Posterior cingulate gyrus (tissue), 11 donors: ENCODE results near the gene MUC4.
A peak's percentile ranks its signal among the peaks of the same experiment; 100 is the strongest.
"Not testable (repeated sequence)": the region's sequence is repeated elsewhere in the genome, so short reads cannot be mapped to it uniquely, and the experiment has no call there.

Experiments used
- DNase-seq, 10 donors: peaks; one replicate each; pipeline versions ENCODE4 v3.0.0 to v3.0.0-alpha.2; 2020 to 2021; ENCODE audit warnings: mixed read lengths in 3 of 10
- intact Hi-C: fragments of 100-400 bp; cut with DNase I; formaldehyde crosslinking; loops from one replicate; pipeline ENCODE4 v1.15.1; 2023

Gene MUC4

GRCh38 chr3:195836476-195837135 lies 24.9 kb upstream of the MUC4 start:
- intact Hi-C loops, result no loop called here
- DNase-seq, result peak in 2 of 10 donors; percentile 54 to 76

- DNase-seq, result peak in 2 of 10 donors; percentile 46 to 75
- intact Hi-C loops, result no loop called here
Observed at GRCh38 chr3:195835791-195836190, 24.1 kb upstream of the MUC4 start.

- peak in 2 of 10 donors; percentile 33 to 68 for DNase-seq
- intact Hi-C loops, result no loop called here
Observed at GRCh38 chr3:195834675-195835583, 23.2 kb upstream of the MUC4 start.

GRCh38 chr3:195829897-195830254 lies 18.1 kb upstream of the MUC4 start:
- peak in 2 of 10 donors; percentile 66 for DNase-seq
- intact Hi-C loops, result no loop called here

- intact Hi-C loops, result no loop called here
- DNase-seq, result no peak
Observed at GRCh38 chr3:195828762-195829161, 17.0 kb upstream of the MUC4 start.

- DNase-seq, result peak in 1 of 10 donors; percentile 58
- intact Hi-C loops, result no loop called here
Observed at GRCh38 chr3:195825857-195826804, 14.4 kb upstream of the MUC4 start.

GRCh38 chr3:195825191-195825588 lies 13.5 kb upstream of the MUC4 start:
- no peak for DNase-seq
- intact Hi-C loops, result no loop called here

GRCh38 chr3:195824425-195825190 lies 12.9 kb upstream of the MUC4 start:
- DNase-seq, intact Hi-C loops: not testable (repeated sequence)

GRCh38 chr3:195823999-195824398 lies 12.3 kb upstream of the MUC4 start:
- DNase-seq, result peak in 1 of 10 donors; percentile 63
- intact Hi-C loops, result no loop called here

- DNase-seq, result peak in 1 of 10 donors; percentile 57
- intact Hi-C loops, result no loop called here
Observed at GRCh38 chr3:195823280-195823679, 11.6 kb upstream of the MUC4 start.

- DNase-seq, result peak in 1 of 10 donors; percentile 7
- intact Hi-C loops, result no loop called here
Observed at GRCh38 chr3:195822131-195822696, 10.5 kb upstream of the MUC4 start.

- intact Hi-C loops, result no loop called here
- peak in 3 of 10 donors; percentile 49 to 68 (median 52) for DNase-seq
Observed at GRCh38 chr3:195821403-195822130, 9.8 kb upstream of the MUC4 start.

GRCh38 chr3:195820901-195821300 lies 9.2 kb upstream of the MUC4 start:
- DNase-seq, result peak in 1 of 10 donors; percentile 35
- intact Hi-C loops, result no loop called here

- intact Hi-C loops, result no loop called here
- peak in 3 of 10 donors; percentile 7 to 56 (median 34) for DNase-seq
Observed at GRCh38 chr3:195820186-195820585, 8.5 kb upstream of the MUC4 start.

- peak in 3 of 10 donors; percentile 50 to 78 (median 76) for DNase-seq
Observed at GRCh38 chr3:195818301-195818700, 6.6 kb upstream of the MUC4 start.

GRCh38 chr3:195817578-195818135 lies 5.9 kb upstream of the MUC4 start:
- DNase-seq, result peak in 3 of 10 donors; percentile 16 to 57 (median 57)
- intact Hi-C loops, result no loop called here

More at GRCh38 chr3:195818301-195818700, 6.6 kb upstream of the MUC4 start:
- intact Hi-C loops, result no loop called here

- DNase-seq, result peak in 3 of 10 donors; percentile 47 to 73 (median 54)
- intact Hi-C loops, result not testable (repeated sequence)
Observed at GRCh38 chr3:195816276-195816913, 4.7 kb upstream of the MUC4 start.
